GM21360 (cell line): ENCODE measurements around the gene PRKAR1B.

Source experiments
- ATAC-seq: cut with Tn5 transposase; IDR thresholded peaks from one replicate; pipeline ENCODE4 v1.9.1; 2021; ENCODE audit warnings: mild to moderate bottlenecking, moderate library complexity; ENCODE audit not compliant: unreplicated experiment

Gene PRKAR1B

GRCh38 chr7:594212-594913, 132.7 kb downstream of the PRKAR1B start:
- no peak for ATAC-seq

GRCh38 chr7:593324-594115, 133.6 kb downstream of the PRKAR1B start:
- no peak for ATAC-seq

GRCh38 chr7:591856-592628, 135.0 kb downstream of the PRKAR1B start:
- no peak for ATAC-seq

GRCh38 chr7:590731-591551, 136.1 kb downstream of the PRKAR1B start:
- ATAC-seq = no peak

GRCh38 chr7:589781-590575, 137.1 kb downstream of the PRKAR1B start:
- ATAC-seq = no peak

- ATAC-seq = no peak
These were observed 139.3 kb downstream of the PRKAR1B start for GRCh38 chr7:587767-588166.

GRCh38 chr7:586494-586893, 140.6 kb downstream of the PRKAR1B start:
- no peak for ATAC-seq

- no peak for ATAC-seq
These were observed 141.2 kb downstream of the PRKAR1B start for GRCh38 chr7:585873-586272.

GRCh38 chr7:585229-585711, 141.8 kb downstream of the PRKAR1B start:
- ATAC-seq = no peak

GRCh38 chr7:584820-585219, 142.3 kb downstream of the PRKAR1B start:
- ATAC-seq = no peak

GRCh38 chr7:584122-584465, 143.0 kb downstream of the PRKAR1B start:
- no peak for ATAC-seq

- no peak for ATAC-seq
These were observed 143.5 kb downstream of the PRKAR1B start for GRCh38 chr7:583410-584121.

- ATAC-seq = no peak
These were observed 144.2 kb downstream of the PRKAR1B start for GRCh38 chr7:582931-583330.

- no peak for ATAC-seq
These were observed 144.8 kb downstream of the PRKAR1B start for GRCh38 chr7:582081-582835.

GRCh38 chr7:578386-578785, 148.7 kb downstream of the PRKAR1B start:
- no peak for ATAC-seq

GRCh38 chr7:577741-578370, 149.2 kb downstream of the PRKAR1B start:
- ATAC-seq = no peak

- no peak for ATAC-seq
These were observed 149.8 kb downstream of the PRKAR1B start for GRCh38 chr7:577278-577665.
